HG03066 (cell line): Measurements from ENCODE around the gene KRTAP6-1.

Source experiments
- ATAC-seq: cut with Tn5 transposase; IDR thresholded peaks from one replicate; pipeline ENCODE4 v1.9.1; 2021; ENCODE audit warnings: low read depth; ENCODE audit not compliant: unreplicated experiment

KRTAP6-1 gene

GRCh38 chr21:30580132-30580531 is 33.6 kb downstream of the KRTAP6-1 start:
- ATAC-seq, result no peak

DNA sequence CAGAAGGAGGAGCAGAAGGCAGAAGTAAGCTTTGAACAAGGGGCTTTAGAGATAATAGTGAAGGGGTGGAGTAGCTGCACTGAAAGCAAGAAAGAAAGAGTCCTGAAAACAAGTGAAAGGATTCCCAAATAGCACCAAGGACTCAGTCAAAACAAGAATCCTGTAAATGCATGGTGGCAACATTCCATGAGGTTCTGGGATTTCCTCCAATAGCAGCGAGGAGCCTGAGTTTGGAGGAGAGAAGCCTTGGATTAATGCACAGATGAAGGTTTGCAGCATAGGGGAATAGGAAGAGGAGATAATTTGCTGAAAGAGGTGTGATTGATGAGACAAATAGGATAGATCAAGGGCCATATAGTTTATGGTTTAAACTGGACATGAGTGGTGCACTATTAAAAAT is 34.4 kb downstream of the KRTAP6-1 start:
- no peak for ATAC-seq

DNA sequence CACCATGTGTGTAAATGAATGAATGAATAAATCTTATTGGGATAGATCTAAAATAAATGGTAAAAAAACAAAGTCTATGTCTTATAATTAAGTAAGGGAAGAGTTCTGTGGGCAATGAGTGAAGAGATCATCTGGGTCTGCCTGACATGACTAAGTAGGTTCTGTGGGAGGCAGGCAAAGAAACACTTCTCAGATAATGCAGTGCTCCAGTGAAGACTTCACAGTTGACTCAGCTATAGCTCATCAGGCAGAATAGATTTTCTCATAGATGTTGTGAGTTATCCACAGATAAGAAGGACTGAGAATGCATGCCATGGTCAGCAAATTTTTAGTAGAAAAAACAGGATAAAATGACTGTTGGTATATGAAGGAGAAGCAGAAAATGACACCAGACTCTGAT is 36.0 kb downstream of the KRTAP6-1 start:
- ATAC-seq, result no peak

GRCh38 chr21:30567617-30568016 is 46.1 kb downstream of the KRTAP6-1 start:
- no peak for ATAC-seq

DNA sequence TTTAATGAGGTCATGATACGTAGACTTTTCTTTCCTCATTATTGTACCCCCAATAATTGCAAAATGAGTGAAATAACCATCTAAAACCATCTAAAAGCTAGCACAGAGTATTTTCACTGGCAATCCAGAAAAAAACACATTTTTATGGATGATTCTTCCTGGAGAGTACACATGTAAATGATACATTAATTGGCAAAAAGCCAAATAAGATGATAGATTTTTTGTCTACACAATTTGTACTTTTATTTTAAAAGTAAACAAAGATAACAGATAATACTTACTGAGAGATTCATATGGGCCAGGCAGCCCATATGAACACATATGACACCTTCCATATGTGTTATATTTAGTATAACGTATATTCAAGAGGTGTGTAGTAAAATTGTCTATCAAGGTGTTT is 50.1 kb downstream of the KRTAP6-1 start:
- no peak for ATAC-seq
